ENCODE results near the gene HDDC3.

Gene HDDC3

DNA sequence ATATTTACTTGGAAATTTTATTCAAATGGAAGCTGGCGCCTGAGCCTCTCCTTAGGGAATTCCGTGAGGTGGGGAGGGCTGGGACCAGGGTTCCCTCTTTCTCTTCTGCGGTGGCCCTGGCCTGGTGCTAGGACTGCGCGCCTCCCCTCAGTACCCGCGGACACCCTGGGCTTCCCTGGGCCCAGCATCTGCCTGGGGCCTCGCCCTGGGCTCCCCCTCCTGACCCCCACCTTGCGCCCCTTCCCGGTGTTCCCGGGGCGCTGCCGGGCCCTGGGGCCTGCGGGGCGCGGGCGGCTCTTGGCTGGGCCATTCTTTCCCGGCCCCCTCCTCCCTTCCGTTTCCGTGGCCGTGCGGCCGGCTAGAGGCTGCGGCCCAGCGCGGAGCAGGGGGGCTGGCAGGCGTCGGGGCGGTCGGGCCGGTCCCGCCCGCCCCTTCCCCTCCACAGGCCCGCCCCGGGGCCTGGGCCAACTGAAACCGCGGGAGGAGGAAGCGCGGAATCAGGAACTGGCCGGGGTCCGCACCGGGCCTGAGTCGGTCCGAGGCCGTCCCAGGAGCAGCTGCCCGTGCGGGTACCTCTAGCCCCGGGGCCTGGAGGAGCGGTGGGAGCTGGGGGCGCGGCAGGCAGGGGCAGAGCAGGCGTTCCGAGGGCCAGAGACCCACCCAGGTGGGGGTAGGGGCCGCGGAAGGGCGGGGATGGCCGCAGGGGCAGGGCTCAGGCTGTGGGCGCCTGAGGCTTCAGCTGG lies 48.2 kb downstream of the HDDC3 start, which contains the start of gene FES:
FES (plus strand) TSS at position 529 of the 743 bp plus-strand sequence. CDS start 542 bp downstream, outside the sequence.
- H3K4me1 ChIP-seq (ENCODE audit: insufficient read depth, low read length, poor library complexity, severe bottlenecking) = peaks cover 28% of the 10 kb centered on the region
- no peaks in the 10 kb centered on the region for H3F3A ChIP-seq (ENCODE audit: low read depth)
- no peaks in the 10 kb centered on the region for H3K9me3 ChIP-seq (ENCODE audit: insufficient read depth, low read depth, low read length)
- H3K9me2 ChIP-seq (replicated peaks; ENCODE audit: low read depth, low read length) = no peaks in the 10 kb centered on the region
- TF ChIP-seq, protein P1, sequence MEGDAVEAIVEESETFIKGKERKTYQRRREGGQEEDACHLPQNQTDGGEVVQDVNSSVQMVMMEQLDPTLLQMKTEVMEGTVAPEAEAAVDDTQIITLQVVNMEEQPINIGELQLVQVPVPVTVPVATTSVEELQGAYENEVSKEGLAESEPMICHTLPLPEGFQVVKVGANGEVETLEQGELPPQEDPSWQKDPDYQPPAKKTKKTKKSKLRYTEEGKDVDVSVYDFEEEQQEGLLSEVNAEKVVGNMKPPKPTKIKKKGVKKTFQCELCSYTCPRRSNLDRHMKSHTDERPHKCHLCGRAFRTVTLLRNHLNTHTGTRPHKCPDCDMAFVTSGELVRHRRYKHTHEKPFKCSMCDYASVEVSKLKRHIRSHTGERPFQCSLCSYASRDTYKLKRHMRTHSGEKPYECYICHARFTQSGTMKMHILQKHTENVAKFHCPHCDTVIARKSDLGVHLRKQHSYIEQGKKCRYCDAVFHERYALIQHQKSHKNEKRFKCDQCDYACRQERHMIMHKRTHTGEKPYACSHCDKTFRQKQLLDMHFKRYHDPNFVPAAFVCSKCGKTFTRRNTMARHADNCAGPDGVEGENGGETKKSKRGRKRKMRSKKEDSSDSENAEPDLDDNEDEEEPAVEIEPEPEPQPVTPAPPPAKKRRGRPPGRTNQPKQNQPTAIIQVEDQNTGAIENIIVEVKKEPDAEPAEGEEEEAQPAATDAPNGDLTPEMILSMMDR (conservative IDR thresholded peaks at IDR 0.05; ENCODE audit: low read length) = no peak
- no peak for TF ChIP-seq EZH2phosphoT487 (IDR thresholded peaks at IDR 0.05; ENCODE audit: borderline replicate concordance)
- peaks cover 7% of the 10 kb centered on the region for H4K20me1 ChIP-seq (ENCODE audit: insufficient read depth, low read length, poor library complexity, severe bottlenecking)
- H3K79me2 ChIP-seq (ENCODE audit: insufficient read depth, low read length) = peaks cover 42% of the 10 kb centered on the region
- H2AFZ ChIP-seq (ENCODE audit: low read length) = peak within 1 kb of the TSS; percentile 50
- peak within 1 kb of the TSS; percentile 77 for H3K4me2 ChIP-seq (ENCODE audit: low read depth, low read length, poor library complexity, severe bottlenecking)
- peak within 1 kb of the TSS; percentile 78 for H3K4me3 ChIP-seq (ENCODE audit: low read length, poor library complexity, severe bottlenecking)
- peak within 1 kb of the TSS; percentile 97 for H3K9ac ChIP-seq (ENCODE audit: low read depth, low read length, poor library complexity, severe bottlenecking)
- H3K36me3 ChIP-seq (ENCODE audit: insufficient read depth, low read length) = peaks cover 25% of the 10 kb centered on the region; the same call in 1 of the 2 replicates
- H3K27me3 ChIP-seq (ENCODE audit: insufficient read depth, low read length, poor library complexity, severe bottlenecking) = no peaks in the 10 kb centered on the region

DNA sequence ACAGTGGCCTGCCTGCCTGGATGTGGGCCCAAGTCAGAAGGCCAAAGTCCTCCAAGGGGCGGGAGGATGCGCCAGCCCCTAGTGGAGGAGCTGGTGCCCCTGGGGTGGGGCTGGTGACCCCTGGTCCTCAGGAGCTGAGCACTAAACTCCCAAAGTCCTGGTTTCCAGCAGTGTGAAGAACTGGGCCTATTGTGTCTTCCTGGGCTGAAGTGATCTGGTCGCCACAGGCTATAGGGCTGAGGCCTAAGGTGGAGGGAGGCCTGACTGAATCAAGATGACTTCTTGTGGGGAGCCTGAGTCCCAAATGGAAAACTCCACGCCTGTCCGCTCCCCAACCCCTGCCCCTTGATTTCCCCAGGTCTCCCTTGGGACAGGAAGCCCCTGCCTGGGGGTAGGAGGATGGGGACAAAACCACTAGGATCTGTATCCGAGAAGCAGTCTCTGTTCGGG lies 48.8 kb downstream of the HDDC3 start:
- H2AFZ ChIP-seq (ENCODE audit: low read length) = no peak overlapping the region
- H3K79me2 ChIP-seq (ENCODE audit: insufficient read depth, low read length) = peaks cover 42% of the 10 kb centered on the region
- H3K36me3 ChIP-seq (ENCODE audit: insufficient read depth, low read length) = peaks cover 31% of the 10 kb centered on the region; the same call in 1 of the 2 replicates
- H3K9me2 ChIP-seq (replicated peaks; ENCODE audit: low read depth, low read length) = no peaks in the 10 kb centered on the region
- H3K27me3 ChIP-seq (ENCODE audit: insufficient read depth, low read length, poor library complexity, severe bottlenecking) = no peaks in the 10 kb centered on the region
- H3K9me3 ChIP-seq (ENCODE audit: insufficient read depth, low read depth, low read length) = no peaks in the 10 kb centered on the region
- H3K4me2 ChIP-seq (ENCODE audit: low read depth, low read length, poor library complexity, severe bottlenecking) = peak overlapping the region; percentile 77
- H3K4me3 ChIP-seq (ENCODE audit: low read length, poor library complexity, severe bottlenecking) = peak overlapping the region; percentile 78
- H3F3A ChIP-seq (ENCODE audit: low read depth) = no peaks in the 10 kb centered on the region
- peaks cover 7% of the 10 kb centered on the region for H4K20me1 ChIP-seq (ENCODE audit: insufficient read depth, low read length, poor library complexity, severe bottlenecking)
- TF ChIP-seq, protein P1 (conservative IDR thresholded peaks at IDR 0.05; ENCODE audit: low read length) = no peak
- TF ChIP-seq EZH2phosphoT487 (IDR thresholded peaks at IDR 0.05; ENCODE audit: borderline replicate concordance) = no peak
- H3K9ac ChIP-seq (ENCODE audit: low read depth, low read length, poor library complexity, severe bottlenecking) = peak overlapping the region; percentile 97
- peaks cover 28% of the 10 kb centered on the region for H3K4me1 ChIP-seq (ENCODE audit: insufficient read depth, low read length, poor library complexity, severe bottlenecking)

DNA sequence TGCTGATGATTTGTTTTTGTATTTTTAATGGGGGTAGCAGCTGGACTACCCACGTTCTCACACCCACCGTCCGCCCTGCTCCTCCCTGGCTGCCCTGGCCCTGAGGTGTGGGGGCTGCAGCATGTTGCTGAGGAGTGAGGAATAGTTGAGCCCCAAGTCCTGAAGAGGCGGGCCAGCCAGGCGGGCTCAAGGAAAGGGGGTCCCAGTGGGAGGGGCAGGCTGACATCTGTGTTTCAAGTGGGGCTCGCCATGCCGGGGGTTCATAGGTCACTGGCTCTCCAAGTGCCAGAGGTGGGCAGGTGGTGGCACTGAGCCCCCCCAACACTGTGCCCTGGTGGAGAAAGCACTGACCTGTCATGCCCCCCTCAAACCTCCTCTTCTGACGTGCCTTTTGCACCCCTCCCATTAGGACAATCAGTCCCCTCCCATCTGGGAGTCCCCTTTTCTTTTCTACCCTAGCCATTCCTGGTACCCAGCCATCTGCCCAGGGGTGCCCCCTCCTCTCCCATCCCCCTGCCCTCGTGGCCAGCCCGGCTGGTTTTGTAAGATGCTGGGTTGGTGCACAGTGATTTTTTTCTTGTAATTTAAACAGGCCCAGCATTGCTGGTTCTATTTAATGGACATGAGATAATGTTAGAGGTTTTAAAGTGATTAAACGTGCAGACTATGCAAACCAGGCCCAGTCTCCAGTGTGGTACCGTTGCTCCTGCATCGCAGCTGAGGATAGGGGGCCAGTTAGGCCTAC lies 49.4 kb downstream of the HDDC3 start:
- peaks cover 42% of the 10 kb centered on the region for H3K79me2 ChIP-seq (ENCODE audit: insufficient read depth, low read length)
- H4K20me1 ChIP-seq (ENCODE audit: insufficient read depth, low read length, poor library complexity, severe bottlenecking) = peaks cover 7% of the 10 kb centered on the region
- peak overlapping the region; percentile 97 for H3K9ac ChIP-seq (ENCODE audit: low read depth, low read length, poor library complexity, severe bottlenecking)
- H3K4me2 ChIP-seq (ENCODE audit: low read depth, low read length, poor library complexity, severe bottlenecking) = peak overlapping the region; percentile 77
- H3K4me1 ChIP-seq (ENCODE audit: insufficient read depth, low read length, poor library complexity, severe bottlenecking) = peaks cover 28% of the 10 kb centered on the region
- TF ChIP-seq, protein P1 (conservative IDR thresholded peaks at IDR 0.05; ENCODE audit: low read length) = no peak
- no peak for TF ChIP-seq EZH2phosphoT487 (IDR thresholded peaks at IDR 0.05; ENCODE audit: borderline replicate concordance)
- H3K4me3 ChIP-seq (ENCODE audit: low read length, poor library complexity, severe bottlenecking) = peak overlapping the region; percentile 78
- no peaks in the 10 kb centered on the region for H3K9me2 ChIP-seq (replicated peaks; ENCODE audit: low read depth, low read length)
- H3K9me3 ChIP-seq (ENCODE audit: insufficient read depth, low read depth, low read length) = no peaks in the 10 kb centered on the region
- H3K36me3 ChIP-seq (ENCODE audit: insufficient read depth, low read length) = peaks cover 37% of the 10 kb centered on the region; the same call in 1 of the 2 replicates
- no peak overlapping the region for H2AFZ ChIP-seq (ENCODE audit: low read length)
- H3K27me3 ChIP-seq (ENCODE audit: insufficient read depth, low read length, poor library complexity, severe bottlenecking) = no peaks in the 10 kb centered on the region
- H3F3A ChIP-seq (ENCODE audit: low read depth) = no peaks in the 10 kb centered on the region
